H1 (cell line): ENCODE data around the gene FCRL5.

ENCODE experiments used
- BRCA1 ChIP-seq: IDR thresholded peaks from 2 replicates; pipeline ENCODE4 v1.6.1; 2012; ENCODE audit warnings: low read depth, low read length, improper control_type of control experiment
- CREB1 ChIP-seq: IDR thresholded peaks from 2 replicates; pipeline ENCODE4 v1.6.1; 2012; ENCODE audit warnings: inconsistent platforms
- EP300 ChIP-seq, 2 experiments: IDR thresholded peaks; 1 replicate in 1 of 2; 2 replicates in 1 of 2; pipeline ENCODE4 v1.6.1; 2011 to 2012; ENCODE audit warnings: low read depth in 2 of 2, low read length in 2 of 2, mild to moderate bottlenecking in 2 of 2, borderline replicate concordance in 1 of 2, inconsistent platforms in 1 of 2, moderate library complexity in 1 of 2
- HDAC6 ChIP-seq: IDR thresholded peaks from one replicate; pipeline ENCODE4 v1.7.1; 2012; ENCODE audit warnings: low read depth, mild to moderate bottlenecking, inconsistent platforms, low read length, moderate library complexity
- NRF1 ChIP-seq: IDR thresholded peaks from 2 replicates; pipeline ENCODE4 v1.6.1; 2011; ENCODE audit warnings: mild to moderate bottlenecking, low read depth, low read length, improper control_type of control experiment
- POLR2A ChIP-seq, 2 experiments: IDR thresholded peaks; 1 replicate in 1 of 2; 2 replicates in 1 of 2; pipeline ENCODE4 v1.6.1; 2011; ENCODE audit warnings: low read depth in 2 of 2, low read length in 2 of 2, mild to moderate bottlenecking in 2 of 2; ENCODE audit errors: control extremely low read depth in 1 of 2
- POLR2AphosphoS5 ChIP-seq: IDR thresholded peaks from 2 replicates; pipeline ENCODE4 v1.6.1; 2011; ENCODE audit warnings: low read depth, low read length
- RAD21 ChIP-seq, 2 experiments: IDR thresholded peaks in 1 of 2; conservative IDR thresholded peaks in 1 of 2; 2 replicates each; pipeline ENCODE4 v1.6.1; 2011; ENCODE audit warnings: low read depth in 2 of 2, low read length in 2 of 2, improper control_type of control experiment in 1 of 2, inconsistent platforms in 1 of 2, mild to moderate bottlenecking in 1 of 2, moderate library complexity in 1 of 2
- RBBP5 ChIP-seq: IDR thresholded peaks from 2 replicates; pipeline ENCODE4 v1.7.1; 2012; ENCODE audit warnings: low read depth, mild to moderate bottlenecking, inconsistent platforms, low read length, moderate library complexity, borderline replicate concordance
- RFX5 ChIP-seq: IDR thresholded peaks from 2 replicates; pipeline ENCODE4 v1.6.1; 2011; ENCODE audit warnings: low read depth, low read length, improper control_type of control experiment, borderline replicate concordance
- YY1 ChIP-seq: IDR thresholded peaks from 2 replicates; pipeline ENCODE4 v1.6.1; 2011; ENCODE audit warnings: low read depth, mild to moderate bottlenecking, low read length
- TF ChIP-seq, protein P1 (sequence below), 3 experiments: IDR thresholded peaks; 1 replicate in 2 of 3; 2 replicates in 1 of 3; pipeline versions ENCODE4 v1.5.1 to v1.6.1; 2011; ENCODE audit warnings: low read length in 3 of 3, mild to moderate bottlenecking in 3 of 3, inconsistent platforms in 2 of 3, low read depth in 1 of 3, moderate library complexity in 1 of 3; ENCODE audit not compliant: insufficient read depth in 1 of 3; ENCODE audit errors: control extremely low read depth in 1 of 3

DNA sequence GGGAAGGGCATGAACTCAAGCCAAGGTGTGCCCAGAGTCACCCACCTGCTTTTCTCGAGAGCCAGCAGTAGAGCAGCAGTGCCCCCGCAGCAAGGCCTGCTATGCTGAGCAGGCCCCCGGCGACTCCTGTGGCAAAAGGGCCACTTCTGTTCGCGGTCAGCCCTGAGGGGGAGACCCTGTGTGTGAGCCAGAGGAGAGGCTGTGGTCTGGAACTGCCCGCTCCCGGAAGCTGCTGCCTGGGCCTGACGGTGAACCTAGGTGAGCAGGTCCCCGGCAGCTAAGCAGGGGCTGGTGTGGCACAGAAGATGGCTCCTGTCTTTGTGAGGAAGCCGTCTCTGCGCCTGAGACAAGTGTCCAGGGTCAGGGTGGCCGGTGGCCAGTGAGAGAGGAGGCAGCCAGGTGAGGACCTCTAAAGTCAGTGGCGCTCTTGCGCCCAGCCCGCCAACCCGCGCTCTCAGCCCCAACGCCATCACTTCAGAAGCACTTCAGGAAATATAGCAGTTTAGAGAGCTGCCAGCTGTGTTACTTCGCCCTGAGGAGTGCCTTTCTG lies 31.9 kb downstream of the FCRL5 start:
- TF ChIP-seq HDAC6 (no peak), CREB1 (no peak), POLR2A (IDR thresholded peaks at IDR 0.05; ENCODE audit: control extremely low read depth in 1 of 2, low read depth in 2 of 2, low read length in 2 of 2) (no peak), EP300 (IDR thresholded peaks at IDR 0.05; ENCODE audit: borderline replicate concordance in 1 of 2, low read depth in 2 of 2, low read length in 2 of 2) (no peak), RFX5 (no peak), NRF1 (no peak), YY1 (no peak), RBBP5 (no peak), BRCA1 (no peak), POLR2AphosphoS5 (no peak), RAD21 (IDR thresholded peaks at IDR 0.05 in 1 of 2, conservative IDR thresholded peaks at IDR 0.05 in 1 of 2; ENCODE audit: low read depth in 2 of 2, low read length in 2 of 2) (no peak)
- TF ChIP-seq, protein P1, sequence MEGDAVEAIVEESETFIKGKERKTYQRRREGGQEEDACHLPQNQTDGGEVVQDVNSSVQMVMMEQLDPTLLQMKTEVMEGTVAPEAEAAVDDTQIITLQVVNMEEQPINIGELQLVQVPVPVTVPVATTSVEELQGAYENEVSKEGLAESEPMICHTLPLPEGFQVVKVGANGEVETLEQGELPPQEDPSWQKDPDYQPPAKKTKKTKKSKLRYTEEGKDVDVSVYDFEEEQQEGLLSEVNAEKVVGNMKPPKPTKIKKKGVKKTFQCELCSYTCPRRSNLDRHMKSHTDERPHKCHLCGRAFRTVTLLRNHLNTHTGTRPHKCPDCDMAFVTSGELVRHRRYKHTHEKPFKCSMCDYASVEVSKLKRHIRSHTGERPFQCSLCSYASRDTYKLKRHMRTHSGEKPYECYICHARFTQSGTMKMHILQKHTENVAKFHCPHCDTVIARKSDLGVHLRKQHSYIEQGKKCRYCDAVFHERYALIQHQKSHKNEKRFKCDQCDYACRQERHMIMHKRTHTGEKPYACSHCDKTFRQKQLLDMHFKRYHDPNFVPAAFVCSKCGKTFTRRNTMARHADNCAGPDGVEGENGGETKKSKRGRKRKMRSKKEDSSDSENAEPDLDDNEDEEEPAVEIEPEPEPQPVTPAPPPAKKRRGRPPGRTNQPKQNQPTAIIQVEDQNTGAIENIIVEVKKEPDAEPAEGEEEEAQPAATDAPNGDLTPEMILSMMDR (IDR thresholded peaks at IDR 0.05; ENCODE audit: control extremely low read depth in 1 of 3, insufficient read depth in 1 of 3, low read depth in 1 of 3, low read length in 3 of 3) = no peak
